HepG2 (cell line): ENCODE measurements around the gene CHRM2. TPM values are rescaled to one million over a fixed set of nuclear protein-coding genes. Genes with fewer than 3 reads are reported as not detected.

ENCODE experiments used
- ATAC-seq: fragments of 200-7000 bp; cut with Tn5 transposase; 3 replicates; pipeline ENCODE4 v1.9.1; 2020; ENCODE audit warnings: mild to moderate bottlenecking, moderate library complexity
- BruUV-seq: library from RNA; stranded (reverse); fragments of 400-500 nt; replicated peaks from 2 replicates; lab custom pipeline; 2021; lab: Mats Ljungman, UMichigan
- CTCF ChIA-PET: fragments of 300-600 bp; formaldehyde crosslinking; extraction: SDS; loops from one replicate; lab custom pipeline; 2021; ENCODE audit warnings: low total read pairs, inconsistent platforms, low intra/inter-chr PET ratio; lab: Yijun Ruan, JAX
- POLR2A ChIA-PET: fragments of 350-600 bp; sonication (Branson Sonifier 250); formaldehyde crosslinking; loops from one replicate; lab custom pipeline; 2020; ENCODE audit warnings: antibody characterized with exemption, inconsistent platforms; lab: Yijun Ruan, JAX
- DNase-seq: peaks from one replicate; pipeline ENCODE4 v3.0.0-alpha.2; 2015; ENCODE audit warnings: low spot score
- FAIRE-seq: peaks from 3 replicates; lab custom pipeline; 2011; peaks lifted over from hg19 to GRCh38; lab: Jason Lieb, UNC
- H2AFZ ChIP-seq: one replicate; pipeline ENCODE4 v1.6.1; 2011; ENCODE audit warnings: low read length, inconsistent platforms
- H3K27ac ChIP-seq: fragments of 300-600 bp; 3 replicates; pipeline ENCODE4 v1.8.0; 2011; ENCODE audit warnings: mixed run types, mild to moderate bottlenecking, mixed read lengths, low read length, inconsistent platforms; ENCODE audit not compliant: insufficient read depth; ENCODE audit errors: extremely low read length
- H3K27me3 ChIP-seq, 2 experiments: fragments of 200-600 bp in 1 of 2; 2 replicates in 1 of 2; 3 replicates in 1 of 2; pipeline versions ENCODE4 v1.6.0 to v1.8.0; 2011; ENCODE audit warnings: low read length in 2 of 2, mild to moderate bottlenecking in 2 of 2, moderate library complexity in 2 of 2, inconsistent platforms in 1 of 2; ENCODE audit not compliant: insufficient read depth in 2 of 2, control insufficient read depth in 1 of 2
- H3K36me3 ChIP-seq, 2 experiments: fragments of 200-600 bp in 1 of 2; replicated peaks in 1 of 2; 2 replicates in 1 of 2; 3 replicates in 1 of 2; pipeline versions ENCODE4 v1.5.1 to v1.8.0; 2011; ENCODE audit warnings: low read length in 2 of 2, inconsistent platforms in 1 of 2; ENCODE audit not compliant: insufficient read depth in 2 of 2, control insufficient read depth in 1 of 2
- H3K4me1 ChIP-seq: 2 replicates; pipeline ENCODE4 v1.5.1; 2012; ENCODE audit warnings: low read length, inconsistent platforms; ENCODE audit not compliant: insufficient read depth
- H3K4me2 ChIP-seq: 2 replicates; pipeline ENCODE4 v1.6.0; 2011; ENCODE audit warnings: low read depth, low read length, inconsistent platforms
- H3K4me3 ChIP-seq, 3 experiments: fragments of 200-600 bp in 1 of 3; sonication (generic), shearing (Covaris generic) in 1 of 3; replicated peaks in 1 of 3; 2 replicates each; pipeline ENCODE4 v1.5.1; 2011 to 2016; ENCODE audit warnings: low read length in 3 of 3, inconsistent platforms in 2 of 3, low read depth in 2 of 3, mild to moderate bottlenecking in 2 of 3, control low read depth in 1 of 3, mixed read lengths in 1 of 3; ENCODE audit not compliant: insufficient read depth in 1 of 3
- H3K79me2 ChIP-seq: one replicate; pipeline ENCODE4 v1.6.1; 2011; ENCODE audit warnings: low read length, inconsistent platforms; ENCODE audit not compliant: insufficient read depth
- H3K9ac ChIP-seq: 2 replicates; pipeline ENCODE4 v1.6.0; 2011; ENCODE audit warnings: mild to moderate bottlenecking, low read depth, low read length, inconsistent platforms; ENCODE audit not compliant: insufficient read depth
- H3K9me3 ChIP-seq: 2 replicates; pipeline ENCODE4 v1.5.1; 2012; ENCODE audit warnings: mild to moderate bottlenecking, low read length
- H4K20me1 ChIP-seq: 2 replicates; pipeline ENCODE4 v1.6.0; 2011; ENCODE audit warnings: inconsistent platforms, mild to moderate bottlenecking, low read length, moderate library complexity; ENCODE audit not compliant: insufficient read depth
- FLYWCH1 ChIP-seq: sonication (generic); formaldehyde crosslinking; IDR thresholded peaks from 2 replicates; pipeline ENCODE4 v1.8.1; 2023; ENCODE audit warnings: mild to moderate bottlenecking, missing genetic modification reagents
- FOSL2 ChIP-seq: sonication (generic); formaldehyde crosslinking; IDR thresholded peaks from 2 replicates; pipeline ENCODE4 v1.4.0; 2020; ENCODE audit warnings: missing genetic modification reagents
- GTF3A ChIP-seq: sonication (generic); formaldehyde crosslinking; conservative IDR thresholded peaks from 2 replicates; pipeline ENCODE4 v1.4.0; 2020; ENCODE audit warnings: mild to moderate bottlenecking, missing genetic modification reagents
- HINFP ChIP-seq: sonication (generic); formaldehyde crosslinking; IDR thresholded peaks from 2 replicates; pipeline ENCODE4 v1.4.0; 2020; ENCODE audit warnings: low read depth, mild to moderate bottlenecking, missing genetic modification reagents
- KLF13 ChIP-seq: sonication (generic); formaldehyde crosslinking; IDR thresholded peaks from 2 replicates; pipeline ENCODE4 v1.4.0; 2020; ENCODE audit warnings: mild to moderate bottlenecking, missing genetic modification reagents
- MAFF ChIP-seq: IDR thresholded peaks from 2 replicates; pipeline ENCODE4 v1.6.1; 2011; ENCODE audit warnings: low read depth, low read length, improper control_type of control experiment
- MAFK ChIP-seq, 2 experiments: IDR thresholded peaks in 1 of 2; conservative IDR thresholded peaks in 1 of 2; 2 replicates each; pipeline ENCODE4 v1.6.1; 2011; ENCODE audit warnings: improper control_type of control experiment in 2 of 2, low read length in 2 of 2
- REL ChIP-seq: sonication (generic); formaldehyde crosslinking; conservative IDR thresholded peaks from 2 replicates; pipeline ENCODE4 v1.8.0; 2022; ENCODE audit warnings: mild to moderate bottlenecking, missing genetic modification reagents, moderate library complexity
- RORA ChIP-seq: sonication (generic); formaldehyde crosslinking; IDR thresholded peaks from 2 replicates; pipeline ENCODE4 v1.5.0; 2020; ENCODE audit warnings: mild to moderate bottlenecking, missing genetic modification reagents, moderate library complexity
- SYNCRIP ChIP-seq: fragments of 200-400 bp; formaldehyde crosslinking; IDR thresholded peaks from 2 replicates; pipeline ENCODE4 v1.6.1; 2018; ENCODE audit warnings: mild to moderate bottlenecking, low read depth, low read length; ENCODE audit not compliant: insufficient read depth
- ZBTB2 ChIP-seq: sonication (generic); formaldehyde crosslinking; IDR thresholded peaks from 2 replicates; pipeline ENCODE4 v1.8.0; 2022; ENCODE audit warnings: low read depth, missing genetic modification reagents
- ZNF891 ChIP-seq: sonication (generic); formaldehyde crosslinking; IDR thresholded peaks from 2 replicates; pipeline ENCODE4 v1.5.0; 2020; ENCODE audit warnings: mild to moderate bottlenecking, missing genetic modification reagents
- ZZZ3 ChIP-seq: sonication (generic); formaldehyde crosslinking; IDR thresholded peaks from 2 replicates; pipeline ENCODE4 v1.4.0; 2020; ENCODE audit warnings: missing genetic modification reagents, mild to moderate bottlenecking, borderline replicate concordance
- WGBS: methylation state at CpG from one replicate; pipeline ENCODE4 v1.1.6; 2017; ENCODE audit warnings: low lambda C conversion rate; 5-methylcytosine and 5-hydroxymethylcytosine counted together
- in situ Hi-C: cut with HindIII; loops from 2 replicates; pipeline ENCODE4 v1.10.0; 2017; ENCODE audit warnings: low pct_unique_long_range_greater_than_20kb; ENCODE audit not compliant: extremely low pct_ligation_motif_present
- intact Hi-C: fragments of 100-400 bp; cut with micrococcal nuclease; formaldehyde crosslinking; loops from one replicate; pipeline ENCODE4 v1.10.0; 2022; ENCODE audit not compliant: unreplicated experiment
- polyA plus RNA-seq, 8 experiments: library from polyadenylated mRNA; depleted of rRNA in 3 of 8; stranded (reverse) in 7 of 8; unstranded in 1 of 8; fragments of >200 nt; fragmentation: Illumina TruSeq in 4 of 8; extraction: Trizol in 4 of 8; gene quantifications; 2 replicates each; pipeline versions ENCODE4 v1.2.1 to v1.2.3, GENCODE V29; 2011 to 2016; ENCODE audit warnings: low read depth in 4 of 8, missing spikeins in 1 of 8, mixed read lengths in 1 of 8; ENCODE audit not compliant: insufficient read depth in 1 of 8
- total RNA-seq, 5 experiments: library from RNA; depleted of rRNA; stranded (reverse); fragments of >200 nt; fragmentation: Illumina TruSeq; extraction: Trizol; gene quantifications; 2 replicates each; pipeline ENCODE4 v1.2.3, GENCODE V29; 2016; ENCODE audit warnings: low read depth in 1 of 5

CHRM2 gene
- total and polyA plus RNA-seq, 2 of the 13 experiments (the other 11 are each of a cell fraction or from before 2014, with no cell fraction given), result not detected

DNA sequence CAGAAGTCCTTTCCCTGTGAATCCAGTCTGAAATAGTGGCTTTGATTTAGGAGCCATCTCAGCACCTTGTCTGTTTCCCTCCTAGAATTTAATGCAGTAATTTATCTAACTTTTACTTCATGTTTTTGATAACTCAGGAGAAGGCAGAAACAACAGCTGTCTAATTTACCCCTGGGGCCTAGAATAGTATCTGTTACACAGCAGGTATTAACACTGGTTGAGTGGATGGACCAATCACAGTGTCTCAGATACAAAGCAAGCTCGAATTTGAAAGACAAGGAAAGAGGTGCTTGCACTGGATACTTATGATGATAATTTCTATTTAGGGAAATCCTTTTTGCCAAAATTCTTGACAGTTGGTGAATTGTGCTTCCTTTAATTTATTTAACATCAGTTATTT lies 23.4 kb downstream of the CHRM2 start:
- no peaks in the 10 kb centered on the region for H3K79me2 ChIP-seq
- no peaks in the 10 kb centered on the region for H3K27me3 ChIP-seq
- 0% methylated on average over 1 of the region's 1 CpG for WGBS
- TF ChIP-seq ZBTB2 (CRISPR knock-in tag), result no peak
- no peak for TF ChIP-seq KLF13 (CRISPR knock-in tag)
- TF ChIP-seq ZZZ3 (CRISPR knock-in tag), result no peak
- no peak for TF ChIP-seq SYNCRIP
- no peak for TF ChIP-seq GTF3A (CRISPR knock-in tag)
- no peak for TF ChIP-seq REL (CRISPR knock-in tag)
- no peak for TF ChIP-seq FLYWCH1 (CRISPR knock-in tag)
- no peaks in the 10 kb centered on the region for H3K4me1 ChIP-seq
- CTCF ChIA-PET, result no interaction called here
- DNase-seq (no peak), FAIRE-seq (no peak), ATAC-seq (no peak)
- no peak overlapping the region for H3K4me3 ChIP-seq
- no peak overlapping the region for H3K9ac ChIP-seq
- no peaks in the 10 kb centered on the region for H4K20me1 ChIP-seq
- no peak overlapping the region for H3K27ac ChIP-seq
- in situ Hi-C loops (no loop called here), intact Hi-C loops (no loop called here)
- no peaks in the 10 kb centered on the region for H3K36me3 ChIP-seq
- no peak overlapping the region for H2AFZ ChIP-seq
- no TSS peak for BruUV-seq
- H3K9me3 ChIP-seq, result no peaks in the 10 kb centered on the region
- POLR2A ChIA-PET, result no interaction called here
- H3K4me2 ChIP-seq, result no peak overlapping the region

- POLR2A ChIA-PET, result no interaction called here
- Histone ChIP-seq H3K36me3 (no peaks in the 10 kb centered on the region), H3K27me3 (no peaks in the 10 kb centered on the region), H3K79me2 (no peaks in the 10 kb centered on the region), H3K4me1 (no peaks in the 10 kb centered on the region), H3K27ac (no peak overlapping the region), H3K9me3 (no peaks in the 10 kb centered on the region), H2AFZ (no peak overlapping the region), H3K9ac (no peak overlapping the region), H3K4me3 (no peak overlapping the region), H4K20me1 (no peaks in the 10 kb centered on the region), H3K4me2 (no peak overlapping the region)
- no peak for ATAC-seq
- 2% methylated on average over 2 of the region's 2 CpGs for WGBS
- intact Hi-C loops, result no loop called here
- DNase-seq, result no peak
- FAIRE-seq, result no peak
- TF ChIP-seq HINFP (CRISPR knock-in tag) (no peak), MAFK (conservative IDR thresholded peaks at IDR 0.05 in 1 of 2, IDR thresholded peaks at IDR 0.05 in 1 of 2; ENCODE audit: low read length in 2 of 2) (peak; percentile 9 to 60; a peak in 2 of 4 replicates), MAFF (peak; percentile 41), ZNF891 (no peak), RORA (CRISPR knock-in tag) (no peak), FOSL2 (no peak)
- in situ Hi-C loops, result no loop called here
- BruUV-seq, result no TSS peak
- CTCF ChIA-PET, result no interaction called here
Measured at GRCh38 chr7:136894789-136895188, 26.3 kb downstream of the CHRM2 start.
